IPS-11a (cell line): Measurements from ENCODE around the gene MTARC1.

ENCODE experiments used
- H3K4me3 ChIP-seq: one replicate; pipeline ENCODE4 v1.5.1; 2013; ENCODE audit warnings: low read depth, low read length, control low read depth

The MTARC1 gene

DNA sequence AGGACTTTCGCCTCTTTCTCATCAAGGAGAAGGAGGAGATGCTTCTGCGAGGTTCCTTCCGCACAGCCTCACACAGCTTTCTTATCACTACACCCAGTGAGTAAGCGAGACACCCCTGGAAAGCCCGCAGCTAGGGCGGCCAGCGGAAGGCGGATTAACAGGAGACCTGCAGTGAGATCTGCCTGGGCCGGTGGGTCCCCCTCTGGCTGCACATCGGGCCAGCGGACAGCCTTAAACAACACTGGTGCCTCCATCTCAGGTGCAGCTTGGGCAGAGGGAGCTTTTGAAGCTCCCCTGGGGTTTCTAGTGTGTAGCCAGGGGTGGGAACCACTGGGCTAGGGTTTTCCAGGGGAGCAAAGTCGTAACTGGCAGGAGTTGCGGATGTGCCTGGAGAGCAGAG is 17.5 kb upstream of the MTARC1 start:
- H3K4me3 ChIP-seq, result no peak overlapping the region

DNA sequence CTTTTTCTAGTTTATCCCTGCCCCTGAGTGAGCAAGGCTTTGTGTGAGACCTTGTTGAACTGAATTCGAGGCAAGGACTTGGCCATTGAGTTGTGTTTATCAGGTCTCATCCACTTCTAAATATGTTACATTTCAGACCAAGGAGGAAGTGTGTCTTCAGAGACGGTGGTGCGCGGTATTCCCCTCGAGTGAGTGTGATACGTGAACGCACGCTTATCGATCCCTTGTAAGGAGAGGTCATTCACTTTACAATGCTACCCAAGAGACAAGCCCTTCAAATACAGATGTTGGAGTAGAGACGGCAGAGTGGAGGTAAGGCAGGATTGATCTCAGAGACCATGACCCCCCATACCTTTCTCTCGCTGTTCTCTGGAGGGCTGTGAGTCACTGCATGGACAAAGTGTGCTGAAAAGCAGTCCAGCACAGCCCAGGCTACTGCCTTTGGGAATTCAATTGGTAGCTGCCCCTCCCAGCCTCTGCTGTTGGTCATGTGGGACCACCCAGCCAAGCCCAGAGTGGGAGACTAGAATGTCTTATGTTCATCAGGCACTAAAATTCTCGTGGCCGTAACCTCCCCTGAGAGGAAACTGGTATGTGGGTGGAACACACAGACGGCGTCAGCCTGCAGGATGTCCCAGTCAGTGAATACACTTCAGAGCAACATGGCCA is 16.3 kb upstream of the MTARC1 start:
- no peak overlapping the region for H3K4me3 ChIP-seq

GRCh38 chr1:220772846-220773245 is 13.9 kb upstream of the MTARC1 start:
- H3K4me3 ChIP-seq, result no peak overlapping the region

DNA sequence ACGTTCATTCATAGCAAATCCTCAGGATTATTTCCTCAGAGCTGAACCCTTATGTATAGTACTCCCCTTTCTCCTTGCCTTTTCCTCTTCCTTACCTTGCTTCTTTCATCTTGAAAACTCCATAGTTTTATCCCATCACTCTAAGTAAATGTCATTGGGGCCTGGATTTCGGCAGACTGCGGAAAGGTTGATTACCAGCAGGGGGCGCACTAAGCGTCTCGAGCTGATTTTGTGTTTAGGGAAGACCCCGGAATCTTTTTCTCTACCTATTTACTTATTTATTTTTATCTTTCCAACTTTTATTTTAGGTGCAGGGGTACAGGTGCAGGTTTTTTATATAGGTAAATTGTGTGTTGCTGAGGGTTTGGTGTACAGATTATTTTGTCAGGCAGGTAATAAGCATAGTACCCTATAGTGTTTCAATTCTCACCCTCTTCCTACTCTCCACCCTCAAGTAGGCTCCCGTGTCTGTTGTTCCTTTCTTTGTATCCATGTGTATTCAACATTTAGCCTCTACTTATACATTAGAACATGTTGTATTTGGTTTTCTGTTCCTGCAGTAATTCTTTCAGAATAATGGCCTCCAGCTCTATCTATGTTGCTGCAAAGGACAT is 11.4 kb upstream of the MTARC1 start:
- H3K4me3 ChIP-seq, result no peak overlapping the region

DNA sequence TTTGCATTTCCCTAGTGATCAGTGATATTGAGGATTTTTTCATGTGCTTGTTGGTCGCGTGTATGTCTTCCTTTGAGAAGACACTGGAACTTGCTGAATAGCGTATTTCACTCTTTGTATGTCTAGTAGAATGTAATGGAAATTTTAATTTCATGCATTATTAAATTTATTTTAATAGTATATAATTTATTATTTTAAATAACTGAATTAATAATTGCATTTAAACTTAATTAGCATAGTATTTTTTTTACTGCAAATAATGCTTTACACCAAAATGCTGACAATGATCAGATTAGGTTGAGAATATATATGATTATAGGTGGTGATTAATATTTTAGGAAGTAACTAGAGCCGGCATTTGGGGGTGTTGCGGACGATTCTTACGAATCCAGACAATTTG is 10.5 kb upstream of the MTARC1 start:
- H3K4me3 ChIP-seq, result no peak overlapping the region

GRCh38 chr1:220776720-220777326 is 9.9 kb upstream of the MTARC1 start:
- H3K4me3 ChIP-seq, result no peak overlapping the region

DNA sequence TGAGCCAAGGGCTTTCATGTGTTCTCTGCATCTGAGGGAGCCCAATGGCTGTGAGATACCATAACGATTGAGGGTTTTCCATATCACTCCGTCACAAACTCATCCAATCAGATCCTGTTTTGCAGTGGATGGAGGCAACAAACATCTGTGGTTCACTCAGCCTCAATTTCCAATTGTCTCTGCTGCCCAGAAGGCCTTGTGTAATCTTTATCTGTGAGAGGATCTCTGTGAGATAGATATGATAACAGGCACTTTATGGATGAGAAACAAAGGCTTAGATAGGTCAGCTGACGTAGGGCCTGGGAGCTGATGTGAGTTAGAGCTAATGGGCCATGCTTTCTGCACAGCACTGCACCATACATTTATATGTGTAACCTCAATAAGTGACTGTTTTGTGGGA is 3.3 kb upstream of the MTARC1 start:
- no peak overlapping the region for H3K4me3 ChIP-seq

DNA sequence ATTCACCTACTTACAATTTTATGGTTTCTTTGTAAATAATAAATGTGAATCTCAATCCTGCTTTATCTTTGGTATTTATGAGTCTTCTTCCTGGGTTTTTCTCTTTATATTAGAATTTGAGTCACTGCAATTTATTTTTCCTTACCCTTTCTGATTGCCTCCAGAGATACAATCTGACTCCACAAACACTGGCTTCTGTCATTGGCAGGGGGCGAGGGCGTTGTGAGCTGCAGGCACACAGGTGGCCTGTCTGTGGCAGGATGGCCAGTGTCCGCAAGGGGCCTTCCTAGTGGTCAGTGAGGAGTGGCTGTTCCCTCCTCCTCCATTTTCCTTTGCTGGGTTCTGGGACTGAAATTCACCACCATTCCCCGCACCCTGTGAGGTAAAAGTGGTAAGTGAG is 2.0 kb upstream of the MTARC1 start:
- H3K4me3 ChIP-seq, result no peak overlapping the region

DNA sequence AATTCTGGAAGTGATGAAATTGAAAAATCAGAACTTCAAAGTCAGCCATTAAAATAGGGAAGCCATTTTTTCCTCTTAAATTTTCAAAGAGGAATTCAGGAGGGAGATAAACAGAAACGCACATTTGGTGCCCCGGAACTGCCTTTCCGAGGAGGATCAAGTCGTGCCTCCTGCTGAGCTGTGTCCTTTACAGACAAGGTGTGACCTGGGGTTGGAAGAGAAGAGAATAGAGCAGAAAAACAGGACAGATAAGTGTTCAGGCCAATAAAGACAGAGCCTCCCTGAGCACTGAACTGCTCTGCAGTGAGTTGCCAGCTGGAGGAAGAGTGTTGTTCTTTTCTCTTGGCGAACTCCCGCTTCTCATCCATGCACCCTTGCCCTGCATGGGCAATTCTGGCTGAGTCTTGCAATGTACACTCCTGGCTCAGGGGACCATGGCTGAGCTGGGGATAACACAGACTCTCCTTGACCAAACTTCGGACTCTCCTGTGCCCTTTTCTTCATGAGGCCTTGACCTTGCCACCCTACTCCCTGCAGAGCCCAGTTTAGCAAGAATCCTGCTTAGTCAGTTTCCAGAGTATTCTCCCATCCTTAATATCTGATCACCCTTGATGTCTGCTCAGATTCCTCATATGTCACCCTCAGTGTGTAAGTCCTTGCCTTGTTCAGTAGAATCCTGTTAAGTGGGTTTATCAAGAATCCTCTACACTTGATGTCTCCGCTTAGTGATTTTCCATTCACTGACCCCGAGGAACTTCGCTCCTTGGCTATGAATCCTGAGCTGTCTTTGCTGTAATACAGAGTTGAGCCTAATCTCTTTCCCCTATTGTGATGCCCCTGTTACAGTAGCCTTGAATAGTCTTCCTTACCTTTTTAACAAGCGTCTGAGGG is 1.3 kb upstream of the MTARC1 start:
- H3K4me3 ChIP-seq, result no peak overlapping the region

DNA sequence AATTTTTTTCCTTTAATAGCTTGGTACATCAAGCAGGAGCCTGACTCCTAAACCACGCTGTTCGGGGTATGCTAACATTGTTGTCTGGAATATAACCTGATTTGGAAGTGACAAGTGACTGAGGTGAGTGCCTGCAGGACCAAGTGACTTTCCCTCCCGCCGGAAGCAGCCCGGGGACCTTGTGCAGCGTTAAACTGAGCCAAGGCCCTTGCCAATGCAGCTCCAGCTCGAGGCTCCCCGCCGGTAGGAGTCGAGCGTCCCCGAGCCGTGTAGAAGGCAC is 716 bp upstream of the MTARC1 start:
- H3K4me3 ChIP-seq, result peak overlapping the region; percentile 60

DNA sequence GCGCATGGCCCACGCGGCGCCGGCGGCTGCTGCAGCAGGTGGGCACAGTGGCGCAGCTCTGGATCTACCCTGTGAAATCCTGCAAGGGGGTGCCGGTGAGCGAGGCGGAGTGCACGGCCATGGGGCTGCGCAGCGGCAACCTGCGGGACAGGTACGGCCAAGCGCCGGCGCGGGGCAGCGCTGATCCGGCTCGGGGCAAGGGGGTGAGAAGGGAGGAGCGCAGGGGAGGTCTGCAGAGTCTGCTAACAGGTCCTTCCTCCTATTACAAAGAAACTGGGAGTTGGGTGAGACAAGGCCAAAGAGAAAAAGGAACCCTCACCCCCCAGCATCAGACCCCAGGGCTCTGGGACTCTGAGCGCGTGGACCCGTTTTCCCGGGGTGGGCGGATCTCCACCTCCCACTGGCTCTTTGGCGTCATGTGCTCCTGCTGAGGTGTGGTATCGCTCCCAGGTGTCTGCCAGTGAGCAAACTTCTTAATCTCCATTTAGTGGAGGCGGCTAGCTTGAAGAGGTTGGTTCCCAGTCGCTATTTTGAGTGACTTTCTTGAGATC is 431 bp downstream of the MTARC1 start:
- H3K4me3 ChIP-seq, result peak overlapping the region; percentile 60

GRCh38 chr1:220788900-220789299 is 2.2 kb downstream of the MTARC1 start:
- no peak overlapping the region for H3K4me3 ChIP-seq

GRCh38 chr1:220789532-220790147 is 2.9 kb downstream of the MTARC1 start:
- no peak overlapping the region for H3K4me3 ChIP-seq

- H3K4me3 ChIP-seq, result no peak overlapping the region
Measured at GRCh38 chr1:220791285-220791684, 4.6 kb downstream of the MTARC1 start.

- H3K4me3 ChIP-seq, result no peak overlapping the region
Measured at GRCh38 chr1:220791956-220792355, 5.2 kb downstream of the MTARC1 start.

GRCh38 chr1:220796530-220796929 is 9.8 kb downstream of the MTARC1 start:
- no peak overlapping the region for H3K4me3 ChIP-seq

GRCh38 chr1:220797044-220797443 is 10.3 kb downstream of the MTARC1 start:
- H3K4me3 ChIP-seq, result no peak overlapping the region

GRCh38 chr1:220797553-220797952 is 10.8 kb downstream of the MTARC1 start:
- H3K4me3 ChIP-seq, result no peak overlapping the region

DNA sequence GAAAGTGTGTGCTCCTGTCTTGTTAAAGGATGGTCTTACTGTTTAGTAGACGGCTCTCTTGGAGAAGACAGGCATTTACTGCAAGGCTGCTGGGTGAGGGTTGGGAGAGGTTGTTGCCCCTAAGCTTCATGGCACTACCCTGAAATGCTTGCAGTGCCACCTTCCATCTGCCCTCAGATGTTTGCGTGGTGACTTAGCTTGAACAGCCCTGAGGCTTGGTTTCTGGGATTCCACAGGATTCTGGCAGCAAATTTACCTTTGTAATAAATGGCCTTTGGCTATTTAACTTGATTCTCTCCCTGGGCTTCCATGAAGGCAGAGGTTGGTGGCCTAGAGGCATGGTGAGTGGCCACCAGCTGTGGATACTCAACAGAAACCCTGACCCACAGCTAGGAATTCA is 11.6 kb downstream of the MTARC1 start:
- H3K4me3 ChIP-seq, result no peak overlapping the region

DNA sequence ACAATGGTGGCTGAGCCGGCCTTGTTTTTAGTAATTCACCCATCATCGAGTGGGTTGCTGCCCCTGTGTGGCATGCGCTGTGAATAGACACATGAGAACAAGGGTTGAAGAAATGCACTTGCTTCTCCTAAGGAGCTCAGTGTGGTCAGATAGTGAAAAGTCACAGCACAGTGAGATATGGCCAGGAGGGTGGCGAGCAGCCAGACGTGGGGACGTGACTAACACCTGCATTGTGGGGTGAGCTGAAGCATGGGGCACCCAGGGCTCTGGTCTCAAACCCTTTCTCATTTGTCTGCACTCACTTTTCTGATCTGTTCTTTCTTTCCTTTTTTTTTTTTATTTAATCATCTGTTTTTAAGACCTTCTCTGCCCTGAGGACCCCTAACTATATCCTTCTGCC is 13.5 kb downstream of the MTARC1 start:
- H3K4me3 ChIP-seq, result no peak overlapping the region
